CD4-positive, alpha-beta T cell treated with Interleukin-15 for 4 hours (primary cell): ENCODE data around the gene SNX27.
A peak's percentile ranks its signal among the peaks of the same experiment; 100 is the strongest.
"Not testable (repeated sequence)": the region's sequence is repeated elsewhere in the genome, so short reads cannot be mapped to it uniquely, and the experiment has no call there.

Experiments
- DNase-seq: peaks from one replicate; pipeline ENCODE4 v3.0.0-alpha.2; 2020; ENCODE audit warnings: low spot score

The SNX27 gene

GRCh38 chr1:151611832-151612500 lies at the start of gene SNX27:
Gene SNX27, plus strand, starts transcription at chr1:151612050. Its CDS starts 152 bp downstream, at chr1:151612202.
- peak; percentile 88 for DNase-seq

GRCh38 chr1:151562661-151563060 lies 49.2 kb upstream of the SNX27 start:
- DNase-seq, result no peak

- DNase-seq, result no peak
These were observed 48.5 kb upstream of the SNX27 start for GRCh38 chr1:151563376-151563775.

GRCh38 chr1:151565502-151566189 lies 46.2 kb upstream of the SNX27 start:
- no peak for DNase-seq

GRCh38 chr1:151568626-151569088 lies 43.2 kb upstream of the SNX27 start:
- peak; percentile 49 for DNase-seq

GRCh38 chr1:151570819-151571218 lies 41.0 kb upstream of the SNX27 start:
- no peak for DNase-seq

GRCh38 chr1:151574575-151575529 lies 37.0 kb upstream of the SNX27 start:
- no peak for DNase-seq

GRCh38 chr1:151577173-151577572 lies 34.7 kb upstream of the SNX27 start:
- DNase-seq, result no peak

GRCh38 chr1:151578941-151579340 lies 32.9 kb upstream of the SNX27 start:
- DNase-seq, result no peak

- no peak for DNase-seq
These were observed 32.2 kb upstream of the SNX27 start for GRCh38 chr1:151579436-151580225.

- no peak for DNase-seq
These were observed 30.4 kb upstream of the SNX27 start for GRCh38 chr1:151581451-151581850.

GRCh38 chr1:151581921-151582320 lies 29.9 kb upstream of the SNX27 start:
- DNase-seq, result no peak

- DNase-seq, result no peak
These were observed 28.1 kb upstream of the SNX27 start for GRCh38 chr1:151583796-151584195.

- DNase-seq, result no peak
These were observed 27.6 kb upstream of the SNX27 start for GRCh38 chr1:151584278-151584677.

GRCh38 chr1:151584780-151585179 lies 27.1 kb upstream of the SNX27 start:
- DNase-seq, result no peak

- no peak for DNase-seq
These were observed 26.2 kb upstream of the SNX27 start for GRCh38 chr1:151585622-151586021.

- no peak for DNase-seq
These were observed 20.9 kb upstream of the SNX27 start for GRCh38 chr1:151590961-151591360.

GRCh38 chr1:151593730-151594129 lies 18.1 kb upstream of the SNX27 start:
- no peak for DNase-seq

GRCh38 chr1:151594143-151594625 lies 17.7 kb upstream of the SNX27 start:
- DNase-seq, result peak; percentile 83

GRCh38 chr1:151596166-151596953 lies 15.5 kb upstream of the SNX27 start:
- no peak for DNase-seq

- DNase-seq, result not testable (repeated sequence)
These were observed 9.3 kb upstream of the SNX27 start for GRCh38 chr1:151602550-151602949.
